ENCODE measurements around the gene PRDX5. TPM values are rescaled to one million over a fixed set of nuclear protein-coding genes. Genes with fewer than 3 reads are reported as not detected.

The PRDX5 gene
- total RNA-seq, 1 experiment from 2014 or later, result 255 TPM

GRCh38 chr11:64356498-64357411 lies 38.8 kb downstream of the PRDX5 start:
- H3K36me3 Mint-ChIP-seq, result peaks cover under 1% of the 10 kb centered on the region; the same call in 1 of the 2 replicates
- peaks cover 26% of the 10 kb centered on the region for H3K4me1 Mint-ChIP-seq
- peak overlapping the region; percentile 73 for H3K27ac Mint-ChIP-seq
- ChIA-PET POLR2A (interaction anchor here (0.6 to 1.1 kb wide), 4 partner anchors 14 to 85 kb away, joined by 3 to 5 read pairs (median 4); no protein-coding TSS in a partner anchor), CTCF (interaction anchor here (0.5 to 10.4 kb wide), 69 partner anchors 8 to 793 kb away, joined by 3 to 437 read pairs (median 6); partner anchors contain the start of genes BAD, CATSPERZ, CCDC88B and ESRRA)
- no peaks in the 10 kb centered on the region for H3K9me3 Mint-ChIP-seq
- no peak overlapping the region for H3K4me3 Mint-ChIP-seq
- peak; percentile 78 for ATAC-seq
- TF ChIP-seq, protein P1, sequence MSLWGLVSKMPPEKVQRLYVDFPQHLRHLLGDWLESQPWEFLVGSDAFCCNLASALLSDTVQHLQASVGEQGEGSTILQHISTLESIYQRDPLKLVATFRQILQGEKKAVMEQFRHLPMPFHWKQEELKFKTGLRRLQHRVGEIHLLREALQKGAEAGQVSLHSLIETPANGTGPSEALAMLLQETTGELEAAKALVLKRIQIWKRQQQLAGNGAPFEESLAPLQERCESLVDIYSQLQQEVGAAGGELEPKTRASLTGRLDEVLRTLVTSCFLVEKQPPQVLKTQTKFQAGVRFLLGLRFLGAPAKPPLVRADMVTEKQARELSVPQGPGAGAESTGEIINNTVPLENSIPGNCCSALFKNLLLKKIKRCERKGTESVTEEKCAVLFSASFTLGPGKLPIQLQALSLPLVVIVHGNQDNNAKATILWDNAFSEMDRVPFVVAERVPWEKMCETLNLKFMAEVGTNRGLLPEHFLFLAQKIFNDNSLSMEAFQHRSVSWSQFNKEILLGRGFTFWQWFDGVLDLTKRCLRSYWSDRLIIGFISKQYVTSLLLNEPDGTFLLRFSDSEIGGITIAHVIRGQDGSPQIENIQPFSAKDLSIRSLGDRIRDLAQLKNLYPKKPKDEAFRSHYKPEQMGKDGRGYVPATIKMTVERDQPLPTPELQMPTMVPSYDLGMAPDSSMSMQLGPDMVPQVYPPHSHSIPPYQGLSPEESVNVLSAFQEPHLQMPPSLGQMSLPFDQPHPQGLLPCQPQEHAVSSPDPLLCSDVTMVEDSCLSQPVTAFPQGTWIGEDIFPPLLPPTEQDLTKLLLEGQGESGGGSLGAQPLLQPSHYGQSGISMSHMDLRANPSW (CRISPR knock-in tag; conservative IDR thresholded peaks at IDR 0.05; ENCODE audit: low read depth), result no peak
- TF ChIP-seq JUN (CRISPR knock-in tag; IDR thresholded peaks at IDR 0.05), result no peak
- TF ChIP-seq NR1H2 (CRISPR knock-in tag; IDR thresholded peaks at IDR 0.05), result no peak
- TF ChIP-seq FOXK1 (CRISPR knock-in tag; IDR thresholded peaks at IDR 0.05), result peak; percentile 12; the same call in 1 of the 2 replicates
- no peak for TF ChIP-seq KAT7 (CRISPR knock-in tag; IDR thresholded peaks at IDR 0.05; ENCODE audit: borderline replicate concordance)
- no peak for TF ChIP-seq ZNF416 (CRISPR knock-in tag; IDR thresholded peaks at IDR 0.05)
- TF ChIP-seq, protein P2, sequence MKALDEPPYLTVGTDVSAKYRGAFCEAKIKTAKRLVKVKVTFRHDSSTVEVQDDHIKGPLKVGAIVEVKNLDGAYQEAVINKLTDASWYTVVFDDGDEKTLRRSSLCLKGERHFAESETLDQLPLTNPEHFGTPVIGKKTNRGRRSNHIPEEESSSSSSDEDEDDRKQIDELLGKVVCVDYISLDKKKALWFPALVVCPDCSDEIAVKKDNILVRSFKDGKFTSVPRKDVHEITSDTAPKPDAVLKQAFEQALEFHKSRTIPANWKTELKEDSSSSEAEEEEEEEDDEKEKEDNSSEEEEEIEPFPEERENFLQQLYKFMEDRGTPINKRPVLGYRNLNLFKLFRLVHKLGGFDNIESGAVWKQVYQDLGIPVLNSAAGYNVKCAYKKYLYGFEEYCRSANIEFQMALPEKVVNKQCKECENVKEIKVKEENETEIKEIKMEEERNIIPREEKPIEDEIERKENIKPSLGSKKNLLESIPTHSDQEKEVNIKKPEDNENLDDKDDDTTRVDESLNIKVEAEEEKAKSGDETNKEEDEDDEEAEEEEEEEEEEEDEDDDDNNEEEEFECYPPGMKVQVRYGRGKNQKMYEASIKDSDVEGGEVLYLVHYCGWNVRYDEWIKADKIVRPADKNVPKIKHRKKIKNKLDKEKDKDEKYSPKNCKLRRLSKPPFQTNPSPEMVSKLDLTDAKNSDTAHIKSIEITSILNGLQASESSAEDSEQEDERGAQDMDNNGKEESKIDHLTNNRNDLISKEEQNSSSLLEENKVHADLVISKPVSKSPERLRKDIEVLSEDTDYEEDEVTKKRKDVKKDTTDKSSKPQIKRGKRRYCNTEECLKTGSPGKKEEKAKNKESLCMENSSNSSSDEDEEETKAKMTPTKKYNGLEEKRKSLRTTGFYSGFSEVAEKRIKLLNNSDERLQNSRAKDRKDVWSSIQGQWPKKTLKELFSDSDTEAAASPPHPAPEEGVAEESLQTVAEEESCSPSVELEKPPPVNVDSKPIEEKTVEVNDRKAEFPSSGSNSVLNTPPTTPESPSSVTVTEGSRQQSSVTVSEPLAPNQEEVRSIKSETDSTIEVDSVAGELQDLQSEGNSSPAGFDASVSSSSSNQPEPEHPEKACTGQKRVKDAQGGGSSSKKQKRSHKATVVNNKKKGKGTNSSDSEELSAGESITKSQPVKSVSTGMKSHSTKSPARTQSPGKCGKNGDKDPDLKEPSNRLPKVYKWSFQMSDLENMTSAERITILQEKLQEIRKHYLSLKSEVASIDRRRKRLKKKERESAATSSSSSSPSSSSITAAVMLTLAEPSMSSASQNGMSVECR (CRISPR knock-in tag; IDR thresholded peaks at IDR 0.05; ENCODE audit: borderline replicate concordance), result no peak
- no peak for TF ChIP-seq USF2 (CRISPR knock-in tag; IDR thresholded peaks at IDR 0.05)
- TF ChIP-seq RELA (CRISPR knock-in tag; IDR thresholded peaks at IDR 0.05; ENCODE audit: borderline replicate concordance), result no peak
- TF ChIP-seq ETV6 (CRISPR knock-in tag; IDR thresholded peaks at IDR 0.05), result peak; percentile 32; the same call in 1 of the 2 replicates
- TF ChIP-seq ZBTB21 (CRISPR knock-in tag; IDR thresholded peaks at IDR 0.05; ENCODE audit: borderline replicate concordance), result no peak
- TF ChIP-seq CTCF (IDR thresholded peaks at IDR 0.05), result peak; percentile 23; the same call in 1 of the 2 replicates
- TF ChIP-seq SP1 (CRISPR knock-in tag; conservative IDR thresholded peaks at IDR 0.05), result peak; percentile 30; the same call in 1 of the 2 replicates
- TF ChIP-seq NR3C1 (CRISPR knock-in tag; conservative IDR thresholded peaks at IDR 0.05; ENCODE audit: low read depth), result no peak
- TF ChIP-seq PRDM15 (CRISPR knock-in tag; IDR thresholded peaks at IDR 0.05), result no peak
- TF ChIP-seq SMAD3 (CRISPR knock-in tag; IDR thresholded peaks at IDR 0.05; ENCODE audit: borderline replicate concordance), result no peak
- no peak for TF ChIP-seq CREB1 (CRISPR knock-in tag; IDR thresholded peaks at IDR 0.05)
- no peak for TF ChIP-seq TEAD4 (CRISPR knock-in tag; IDR thresholded peaks at IDR 0.05)
- no peak for TF ChIP-seq NR2C2 (CRISPR knock-in tag; IDR thresholded peaks at IDR 0.05)
- no peak for TF ChIP-seq GABPB1 (CRISPR knock-in tag; IDR thresholded peaks at IDR 0.05)
- no peak for TF ChIP-seq PRRX2 (CRISPR knock-in tag; IDR thresholded peaks at IDR 0.05)
- TF ChIP-seq ATF1 (CRISPR knock-in tag; IDR thresholded peaks at IDR 0.05), result no peak
- TF ChIP-seq, protein P3, sequence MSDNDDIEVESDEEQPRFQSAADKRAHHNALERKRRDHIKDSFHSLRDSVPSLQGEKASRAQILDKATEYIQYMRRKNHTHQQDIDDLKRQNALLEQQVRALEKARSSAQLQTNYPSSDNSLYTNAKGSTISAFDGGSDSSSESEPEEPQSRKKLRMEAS (CRISPR knock-in tag; IDR thresholded peaks at IDR 0.05), result no peak
- DNase-seq (ENCODE audit: low spot score), result peak; percentile 93
- no peaks in the 10 kb centered on the region for H3K27me3 Mint-ChIP-seq (ENCODE audit: low read depth)
